GM06990 (cell line): Measurements from ENCODE around the gene NDUFV2.

Source experiments
- DNase-seq: peaks from one replicate; pipeline ENCODE4 v3.0.0-alpha.2; 2011; ENCODE audit not compliant: insufficient read length; ENCODE audit errors: extremely low read depth
- H3K27me3 ChIP-seq: replicated peaks from 2 replicates; pipeline ENCODE4 v1.6.0; 2011; ENCODE audit warnings: low read length; ENCODE audit not compliant: control insufficient read depth, insufficient read depth
- H3K36me3 ChIP-seq: 2 replicates; pipeline ENCODE4 v1.5.1; 2011; ENCODE audit warnings: low read length; ENCODE audit not compliant: control insufficient read depth, insufficient read depth
- H3K4me3 ChIP-seq: replicated peaks from 2 replicates; pipeline ENCODE4 v1.5.1; 2011; ENCODE audit warnings: low read depth, mild to moderate bottlenecking, control low read depth, low read length
- TF ChIP-seq, protein P1 (sequence below): IDR thresholded peaks from 2 replicates; pipeline ENCODE4 v1.5.1; 2011; ENCODE audit warnings: low read length, control low read depth, mild to moderate bottlenecking, inconsistent platforms; ENCODE audit not compliant: insufficient read depth, poor library complexity, severe bottlenecking

The NDUFV2 gene

DNA sequence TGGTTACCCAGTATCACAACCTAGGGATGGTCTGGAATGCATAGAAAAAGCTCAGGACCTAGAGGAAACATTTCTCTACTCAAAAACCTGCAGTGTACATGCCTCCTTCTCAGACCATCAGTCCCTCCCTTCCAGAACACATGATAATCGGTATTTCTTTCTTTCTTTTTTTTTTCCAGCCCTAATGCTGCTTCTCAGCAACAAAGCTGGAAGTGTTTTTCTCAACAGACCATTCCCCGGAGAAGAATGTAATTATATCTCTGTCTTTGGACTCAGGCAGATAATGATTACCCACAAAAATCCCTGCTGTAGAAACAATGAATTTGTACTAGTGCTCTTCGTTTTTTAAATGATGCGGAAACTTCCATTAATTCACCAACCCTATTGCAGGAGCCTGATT lies 44.1 kb upstream of the NDUFV2 start:
- Histone ChIP-seq H3K27me3 (no peaks in the 10 kb centered on the region), H3K4me3 (no peak overlapping the region), H3K36me3 (no peaks in the 10 kb centered on the region)
- TF ChIP-seq, protein P1, sequence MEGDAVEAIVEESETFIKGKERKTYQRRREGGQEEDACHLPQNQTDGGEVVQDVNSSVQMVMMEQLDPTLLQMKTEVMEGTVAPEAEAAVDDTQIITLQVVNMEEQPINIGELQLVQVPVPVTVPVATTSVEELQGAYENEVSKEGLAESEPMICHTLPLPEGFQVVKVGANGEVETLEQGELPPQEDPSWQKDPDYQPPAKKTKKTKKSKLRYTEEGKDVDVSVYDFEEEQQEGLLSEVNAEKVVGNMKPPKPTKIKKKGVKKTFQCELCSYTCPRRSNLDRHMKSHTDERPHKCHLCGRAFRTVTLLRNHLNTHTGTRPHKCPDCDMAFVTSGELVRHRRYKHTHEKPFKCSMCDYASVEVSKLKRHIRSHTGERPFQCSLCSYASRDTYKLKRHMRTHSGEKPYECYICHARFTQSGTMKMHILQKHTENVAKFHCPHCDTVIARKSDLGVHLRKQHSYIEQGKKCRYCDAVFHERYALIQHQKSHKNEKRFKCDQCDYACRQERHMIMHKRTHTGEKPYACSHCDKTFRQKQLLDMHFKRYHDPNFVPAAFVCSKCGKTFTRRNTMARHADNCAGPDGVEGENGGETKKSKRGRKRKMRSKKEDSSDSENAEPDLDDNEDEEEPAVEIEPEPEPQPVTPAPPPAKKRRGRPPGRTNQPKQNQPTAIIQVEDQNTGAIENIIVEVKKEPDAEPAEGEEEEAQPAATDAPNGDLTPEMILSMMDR = no peak
- no peak for DNase-seq

DNA sequence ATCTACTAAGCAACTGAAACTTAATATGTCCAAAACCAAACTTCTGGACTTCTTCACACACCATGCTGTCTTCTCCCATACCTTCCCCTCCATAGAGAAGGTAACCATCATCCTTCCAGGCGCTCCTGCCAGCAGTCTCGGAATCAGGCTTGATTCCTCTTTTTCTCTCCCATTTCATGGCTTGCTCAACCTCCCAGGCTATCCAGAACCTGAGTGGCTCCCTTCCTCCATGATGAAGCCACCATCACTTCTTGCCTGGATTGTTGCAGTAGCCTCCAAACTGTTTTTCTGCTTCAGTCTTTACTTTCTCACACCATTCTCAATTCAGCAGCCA lies 40.1 kb upstream of the NDUFV2 start:
- DNase-seq = peak; percentile 13
- 0 out of 2 replicates have a peak overlapping the region, but pooled peaks have one; percentile 28 for H3K4me3 ChIP-seq
- TF ChIP-seq, protein P1 = no peak
- no peaks in the 10 kb centered on the region for H3K27me3 ChIP-seq
- H3K36me3 ChIP-seq = no peaks in the 10 kb centered on the region

DNA sequence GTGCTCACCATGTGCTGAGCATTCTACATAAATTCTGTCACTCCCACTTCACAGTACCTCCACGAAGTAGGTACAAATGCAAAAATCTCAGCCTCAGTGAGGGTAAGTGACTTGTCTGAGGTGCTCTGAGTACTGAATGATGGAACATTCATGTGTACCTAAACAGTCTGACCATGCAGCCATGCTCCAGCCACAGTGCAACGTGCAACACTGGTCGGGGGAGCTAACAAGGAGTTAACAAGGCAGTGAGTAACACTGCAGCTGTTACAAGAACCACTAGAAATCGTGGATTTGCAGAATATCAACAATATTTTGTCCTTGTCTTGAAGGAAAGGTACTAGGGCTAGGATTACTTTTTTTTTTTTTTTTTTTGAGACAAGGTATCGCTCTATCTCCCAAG lies 36.6 kb upstream of the NDUFV2 start:
- TF ChIP-seq, protein P1 = no peak
- no peaks in the 10 kb centered on the region for H3K27me3 ChIP-seq
- no peak for DNase-seq
- H3K4me3 ChIP-seq = no peak overlapping the region
- no peaks in the 10 kb centered on the region for H3K36me3 ChIP-seq

DNA sequence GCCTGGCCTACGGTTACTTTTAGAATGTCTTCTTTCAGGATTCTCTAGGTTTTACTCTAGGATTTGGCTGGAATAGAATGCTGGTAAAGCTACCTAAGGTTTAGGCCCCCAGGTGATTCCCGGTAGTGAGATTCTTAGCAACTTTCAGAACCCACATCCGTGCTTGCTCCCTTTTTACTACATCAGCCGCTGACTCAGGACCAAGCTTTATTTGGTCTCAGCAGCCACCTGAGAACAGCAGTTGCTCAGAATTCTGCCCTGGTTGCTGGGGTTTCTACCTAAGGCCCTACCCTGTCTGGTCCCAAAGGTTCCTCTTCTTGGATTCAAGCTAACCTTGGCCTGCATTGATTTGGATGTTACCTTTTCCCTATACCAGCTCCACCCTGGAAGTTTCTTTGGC lies 36.1 kb upstream of the NDUFV2 start:
- Histone ChIP-seq H3K4me3 (no peak overlapping the region), H3K27me3 (no peaks in the 10 kb centered on the region), H3K36me3 (no peaks in the 10 kb centered on the region)
- DNase-seq = no peak
- TF ChIP-seq, protein P1 = no peak

DNA sequence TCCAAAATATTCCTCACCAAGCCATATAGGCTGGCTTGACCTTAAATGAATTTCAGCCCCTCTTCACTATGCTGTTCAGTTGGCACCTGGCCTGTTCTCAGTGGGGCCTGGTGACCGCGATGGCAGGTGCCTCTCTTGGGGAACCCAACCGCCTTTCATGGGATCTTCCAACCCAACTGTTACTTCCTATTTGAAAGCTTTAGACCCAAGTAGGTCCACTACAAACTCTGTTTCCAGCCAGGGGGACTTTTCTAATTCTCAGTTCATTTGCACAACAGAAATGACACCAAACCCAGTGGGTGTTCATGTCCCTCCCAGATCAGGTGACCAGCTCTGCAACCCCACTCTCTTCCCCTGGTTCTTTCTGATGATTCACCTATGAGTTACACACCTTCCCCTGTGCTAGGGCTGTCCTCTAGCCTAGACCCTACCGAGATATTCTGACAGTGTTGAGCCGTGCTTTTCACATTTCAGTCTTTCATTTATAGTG lies 35.6 kb upstream of the NDUFV2 start:
- TF ChIP-seq, protein P1 = no peak
- no peaks in the 10 kb centered on the region for H3K27me3 ChIP-seq
- peak; percentile 76 for DNase-seq
- no peaks in the 10 kb centered on the region for H3K36me3 ChIP-seq
- no peak overlapping the region for H3K4me3 ChIP-seq

DNA sequence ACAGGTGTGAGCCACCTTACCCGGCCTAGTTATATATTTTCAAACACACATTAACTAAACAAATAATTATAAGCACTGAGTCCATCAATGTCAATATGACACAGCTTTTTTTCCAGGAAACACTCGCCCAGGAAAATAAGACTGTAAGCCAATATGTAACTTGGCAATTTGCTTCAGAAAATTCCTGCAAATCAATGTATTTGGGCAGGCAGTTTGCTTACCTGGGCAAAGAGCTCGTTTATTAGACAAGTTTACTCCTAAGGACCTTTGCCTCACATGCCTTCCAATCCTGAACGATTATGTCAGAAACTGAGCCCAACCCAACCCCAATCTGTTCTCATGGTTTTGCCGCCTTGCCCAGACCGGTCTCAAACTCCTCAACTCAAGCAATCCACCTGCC lies 34.7 kb upstream of the NDUFV2 start:
- H3K36me3 ChIP-seq = no peaks in the 10 kb centered on the region
- DNase-seq = no peak
- TF ChIP-seq, protein P1 = no peak
- no peaks in the 10 kb centered on the region for H3K27me3 ChIP-seq
- H3K4me3 ChIP-seq = no peak overlapping the region
